HG02943 (cell line): ENCODE data around the gene TNP1.

ENCODE experiments used
- ATAC-seq: cut with Tn5 transposase; IDR thresholded peaks from one replicate; pipeline ENCODE4 v1.9.1; 2021; ENCODE audit warnings: mild to moderate bottlenecking, low read depth, moderate library complexity; ENCODE audit not compliant: unreplicated experiment

Gene TNP1

DNA sequence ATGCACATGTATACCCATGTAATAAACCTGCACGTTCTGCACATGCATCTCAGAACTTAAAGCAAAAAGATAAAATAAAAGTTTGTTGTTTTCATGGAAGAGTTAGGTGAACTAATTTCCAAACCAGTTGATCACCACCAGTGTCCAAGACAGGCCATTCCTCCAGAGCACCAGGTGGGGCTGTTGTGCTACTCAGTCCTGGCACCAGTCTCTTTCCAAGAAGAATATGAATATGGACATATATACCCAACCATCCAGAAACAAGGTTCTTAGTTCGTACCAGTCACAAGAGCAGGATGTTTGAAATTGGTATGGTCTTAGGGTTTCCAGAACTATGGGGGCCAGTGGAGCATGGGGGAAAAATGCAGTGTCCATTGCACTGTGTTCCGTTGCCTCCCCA is 17.2 kb upstream of the TNP1 start:
- ATAC-seq = no peak

GRCh38 chr2:216875862-216876261 is 16.0 kb upstream of the TNP1 start:
- no peak for ATAC-seq

DNA sequence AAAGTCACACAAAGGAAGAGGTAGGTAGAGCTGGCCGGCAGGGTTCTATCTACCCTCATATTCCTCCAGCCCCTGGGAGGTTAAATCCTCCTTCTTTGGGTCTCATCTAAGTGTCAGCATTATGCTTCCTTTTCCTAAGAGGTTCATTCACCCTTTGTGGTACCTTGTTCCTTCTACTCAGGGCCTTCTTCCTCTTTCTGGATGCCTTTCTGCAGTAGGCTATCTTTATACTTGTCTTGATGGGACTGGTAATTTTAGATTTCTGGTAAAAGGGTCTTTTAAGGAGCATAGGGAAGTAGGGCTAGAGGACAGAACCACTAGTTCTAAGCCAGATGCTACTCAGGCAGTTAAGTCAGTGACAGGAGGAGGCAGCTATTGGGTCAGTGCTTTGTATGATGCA is 13.7 kb upstream of the TNP1 start:
- no peak for ATAC-seq

- ATAC-seq = no peak
Measured at GRCh38 chr2:216872624-216873023, 12.8 kb upstream of the TNP1 start.

- no peak for ATAC-seq
Measured at GRCh38 chr2:216872040-216872439, 12.2 kb upstream of the TNP1 start.

DNA sequence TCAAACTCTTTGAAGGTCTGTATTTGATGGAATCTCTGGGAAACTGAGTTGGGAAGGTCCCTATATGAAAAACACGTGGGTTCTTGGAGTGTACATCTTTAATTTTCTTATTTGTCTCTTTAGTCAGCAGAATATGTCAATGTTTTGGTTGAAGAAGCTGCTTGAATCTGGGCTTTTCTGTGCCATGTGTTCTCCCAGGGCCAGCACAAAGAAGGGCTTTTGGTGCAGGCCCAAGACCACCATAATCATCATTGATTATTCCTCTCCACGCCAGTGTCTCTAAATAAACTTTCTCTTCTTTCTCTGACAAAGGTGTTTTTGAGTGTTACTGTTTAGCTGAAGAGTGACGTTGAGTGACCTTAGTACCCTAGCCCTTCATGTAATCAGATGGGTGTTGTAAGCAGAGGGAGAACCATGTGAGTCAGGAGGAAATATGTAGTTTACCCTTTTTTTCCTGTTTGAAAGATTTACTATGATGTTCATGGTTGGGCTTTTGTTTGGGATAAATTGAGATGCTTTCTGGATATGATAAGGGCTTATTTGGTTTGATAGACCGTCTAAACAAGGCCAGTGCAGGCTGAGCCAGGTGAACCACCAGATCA is 11.6 kb upstream of the TNP1 start:
- ATAC-seq = no peak

DNA sequence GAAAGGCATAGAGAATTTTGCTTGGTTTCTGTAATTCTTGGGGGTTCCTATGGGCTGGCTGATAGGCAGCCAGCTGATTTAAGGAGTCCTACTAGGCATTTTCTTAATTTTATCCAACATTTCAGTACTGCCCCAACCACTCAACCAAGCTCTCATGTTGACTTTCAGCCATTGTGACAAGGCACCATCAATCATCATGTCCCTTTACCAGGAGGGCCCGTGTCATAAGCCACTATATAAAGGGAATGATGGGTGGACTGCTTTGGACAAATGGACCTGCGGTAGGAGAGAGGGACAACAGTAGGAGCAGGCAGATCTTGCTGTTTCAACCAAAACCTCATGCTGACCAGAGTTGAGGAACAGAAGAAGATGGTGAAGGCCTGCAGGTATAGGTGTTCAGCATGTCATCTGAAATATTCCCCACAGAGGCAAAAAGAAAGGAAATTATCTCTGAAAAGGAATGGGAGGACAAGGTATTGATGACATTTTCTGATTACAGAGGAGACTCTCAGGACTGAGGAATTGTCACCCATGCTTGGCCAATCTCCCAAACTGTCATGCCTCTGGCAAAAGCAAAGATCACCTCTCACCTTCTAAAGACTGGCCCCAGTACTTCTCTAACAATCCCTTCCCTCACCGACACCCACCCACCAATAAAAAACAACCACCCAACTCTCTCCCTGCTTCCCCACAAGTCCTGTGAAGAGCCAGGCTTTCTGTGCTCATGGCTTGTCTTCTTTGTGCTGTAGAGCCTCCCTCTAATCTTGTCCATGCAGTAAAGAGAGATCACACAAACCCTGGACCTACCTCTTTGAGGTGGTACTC is 10.9 kb upstream of the TNP1 start:
- ATAC-seq = no peak

GRCh38 chr2:216866515-216867095 is 6.7 kb upstream of the TNP1 start:
- ATAC-seq = no peak

- ATAC-seq = no peak
Measured at GRCh38 chr2:216865658-216866057, 5.8 kb upstream of the TNP1 start.

GRCh38 chr2:216863946-216864345 is 4.1 kb upstream of the TNP1 start:
- no peak for ATAC-seq

GRCh38 chr2:216862628-216863398 is 2.9 kb upstream of the TNP1 start:
- ATAC-seq = no peak

GRCh38 chr2:216860426-216861137 is 718 bp upstream of the TNP1 start:
- no peak for ATAC-seq

DNA sequence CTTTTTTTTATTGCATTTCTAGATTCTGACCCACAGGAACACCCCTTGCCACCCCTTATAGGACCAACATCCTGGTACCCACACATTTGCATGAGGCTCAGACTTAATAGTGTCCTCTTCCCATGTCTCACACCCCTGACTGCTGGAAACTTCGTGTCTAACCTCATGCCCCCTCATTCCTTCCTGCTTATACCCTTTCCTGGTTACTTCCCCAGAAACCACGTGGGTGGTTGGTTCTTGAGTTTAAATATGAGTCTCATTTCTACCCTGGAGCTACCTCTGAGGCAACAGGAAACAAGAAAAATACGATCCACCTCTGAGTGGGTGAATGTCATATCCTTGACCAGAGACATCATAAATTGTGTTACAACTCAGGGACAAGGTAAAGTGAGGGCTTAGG is 1.6 kb downstream of the TNP1 start:
- ATAC-seq = no peak

DNA sequence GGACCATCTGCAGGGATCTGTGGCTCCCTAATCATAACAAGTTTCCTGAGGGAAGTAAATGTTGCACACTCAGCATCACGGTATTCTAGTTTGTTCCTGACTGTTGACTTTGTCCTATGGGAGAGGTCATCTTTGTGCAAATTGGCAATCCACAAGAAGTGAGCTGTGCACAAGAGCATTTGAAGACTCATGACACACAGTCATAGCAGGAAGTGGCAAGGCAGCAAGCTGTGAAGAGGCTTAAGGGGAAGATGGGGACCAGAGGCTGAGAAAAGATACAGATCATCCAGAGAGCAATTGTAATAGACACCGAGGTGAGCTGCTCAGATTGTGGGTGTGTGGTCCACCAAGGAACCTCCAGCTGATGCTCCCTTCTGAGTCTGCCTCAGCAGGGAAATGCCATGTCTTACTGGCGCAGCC is 2.7 kb downstream of the TNP1 start:
- ATAC-seq = no peak

DNA sequence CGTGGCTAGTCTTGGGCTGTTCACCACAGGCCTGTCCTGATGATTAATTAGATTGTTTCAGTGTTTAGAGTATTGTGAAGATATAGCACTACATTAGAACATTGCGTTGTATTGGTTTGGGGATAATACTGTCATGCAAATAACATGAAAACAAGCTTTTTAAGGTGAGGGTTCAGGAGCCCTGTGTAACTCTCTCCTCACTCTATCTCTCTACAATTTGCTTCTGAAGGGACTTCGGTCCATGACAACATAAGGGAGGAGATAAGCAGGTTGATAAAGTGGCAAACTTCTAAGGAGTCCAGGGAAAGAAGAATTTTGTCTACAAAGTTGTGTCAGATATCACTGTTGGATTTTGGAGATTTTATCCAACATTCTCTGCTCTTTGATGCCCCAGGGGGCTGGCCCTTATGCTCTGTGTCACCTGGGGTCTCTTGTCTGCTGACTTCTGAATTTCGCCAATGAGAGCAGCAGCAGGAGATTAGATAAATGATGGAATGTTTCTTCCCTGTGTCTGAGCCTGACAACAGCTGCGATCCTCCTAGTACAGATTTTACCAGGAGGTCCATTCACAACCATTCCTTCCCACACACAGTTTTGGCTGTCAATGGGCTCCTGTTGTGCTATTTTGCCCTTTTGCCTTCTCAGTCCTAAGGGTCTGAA is 3.3 kb downstream of the TNP1 start:
- no peak for ATAC-seq

DNA sequence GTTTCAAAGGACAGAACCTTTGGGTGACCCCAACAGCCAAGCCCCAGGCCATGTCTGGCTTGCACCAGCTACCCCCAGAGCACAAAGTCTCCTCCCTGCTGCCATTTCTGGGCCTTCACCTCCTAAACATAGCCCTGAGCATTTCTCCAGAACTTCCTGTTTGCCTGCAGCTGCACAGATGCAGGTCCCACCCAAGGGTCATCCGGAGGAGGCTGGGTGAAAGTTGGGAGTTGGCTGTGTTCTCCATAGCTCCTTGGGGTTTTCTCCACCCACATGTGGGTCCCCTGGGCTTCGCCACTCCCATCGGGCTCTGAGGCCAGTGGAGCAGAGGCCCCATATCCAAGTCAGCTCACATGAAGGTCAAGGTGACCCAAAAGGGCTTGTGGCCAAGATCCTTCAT is 4.3 kb downstream of the TNP1 start:
- ATAC-seq = no peak

- no peak for ATAC-seq
Measured at GRCh38 chr2:216855079-216855478, 4.8 kb downstream of the TNP1 start.

DNA sequence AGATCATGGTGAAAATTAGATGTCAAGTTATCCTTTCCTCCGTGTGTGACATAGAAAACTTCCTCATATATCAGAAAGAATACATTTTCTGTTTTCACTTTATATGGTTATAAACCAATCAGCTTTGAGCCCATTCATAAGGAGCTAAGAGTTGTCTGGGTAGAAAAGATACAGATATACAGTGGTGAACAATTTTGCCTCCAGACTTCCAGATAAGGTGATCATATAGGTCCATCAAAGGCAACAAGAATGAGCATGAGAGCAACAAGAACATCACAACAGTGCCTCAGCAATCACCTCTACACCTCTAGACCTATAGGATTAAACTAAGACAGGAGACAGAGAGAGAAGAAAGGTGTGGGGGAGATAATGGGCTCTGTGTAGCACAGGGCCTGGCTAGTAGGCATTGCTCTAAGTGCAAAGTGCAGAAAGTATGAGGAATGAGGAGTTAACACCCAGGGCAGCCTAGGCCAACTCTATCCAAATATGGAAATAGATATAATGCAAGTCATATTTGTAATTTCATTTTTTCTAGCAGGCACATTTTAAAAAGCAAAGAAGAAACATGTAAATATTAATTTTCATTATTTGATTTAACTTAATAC is 8.3 kb downstream of the TNP1 start:
- ATAC-seq = no peak

DNA sequence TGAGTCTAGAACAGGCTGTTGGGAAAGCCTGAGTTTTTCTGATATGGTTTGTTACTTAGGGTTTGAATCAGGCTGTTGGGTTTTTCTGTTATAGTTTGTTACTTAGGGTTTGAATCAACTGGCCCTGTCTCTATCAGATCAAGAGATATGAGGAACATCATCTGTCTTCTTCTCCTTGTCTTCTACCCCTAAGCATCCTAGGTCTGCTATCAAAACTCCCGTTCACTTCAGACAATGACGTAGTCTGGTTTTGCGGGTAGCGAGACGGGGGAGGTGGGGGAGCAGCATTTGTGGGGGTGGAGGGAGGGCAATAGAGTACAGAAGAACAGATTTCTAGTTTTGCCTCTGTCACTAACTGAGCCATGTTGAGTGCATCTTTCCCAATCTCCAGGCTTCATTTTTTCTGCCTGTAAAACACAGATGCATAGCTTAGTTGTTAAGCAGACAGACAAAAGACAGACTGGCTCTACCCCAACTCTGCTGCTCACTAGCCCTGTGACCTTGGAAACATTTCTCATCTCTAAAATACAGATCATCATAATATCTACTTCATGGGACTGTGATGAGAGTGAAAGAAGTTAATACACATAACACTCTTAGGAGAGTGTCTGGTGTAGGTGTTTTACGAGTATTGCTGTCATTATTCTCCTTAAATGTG is 9.1 kb downstream of the TNP1 start:
- no peak for ATAC-seq
